ENCODE results near the gene PCBD2.

The PCBD2 gene

GRCh38 chr5:135008556-135008955, 103.6 kb downstream of the PCBD2 start:
- no peak for DNase-seq

GRCh38 chr5:135008981-135009735, 104.2 kb downstream of the PCBD2 start:
- no peak for DNase-seq

- no peak for DNase-seq
Measured at GRCh38 chr5:135009736-135010501, 105.0 kb downstream of the PCBD2 start.

DNA sequence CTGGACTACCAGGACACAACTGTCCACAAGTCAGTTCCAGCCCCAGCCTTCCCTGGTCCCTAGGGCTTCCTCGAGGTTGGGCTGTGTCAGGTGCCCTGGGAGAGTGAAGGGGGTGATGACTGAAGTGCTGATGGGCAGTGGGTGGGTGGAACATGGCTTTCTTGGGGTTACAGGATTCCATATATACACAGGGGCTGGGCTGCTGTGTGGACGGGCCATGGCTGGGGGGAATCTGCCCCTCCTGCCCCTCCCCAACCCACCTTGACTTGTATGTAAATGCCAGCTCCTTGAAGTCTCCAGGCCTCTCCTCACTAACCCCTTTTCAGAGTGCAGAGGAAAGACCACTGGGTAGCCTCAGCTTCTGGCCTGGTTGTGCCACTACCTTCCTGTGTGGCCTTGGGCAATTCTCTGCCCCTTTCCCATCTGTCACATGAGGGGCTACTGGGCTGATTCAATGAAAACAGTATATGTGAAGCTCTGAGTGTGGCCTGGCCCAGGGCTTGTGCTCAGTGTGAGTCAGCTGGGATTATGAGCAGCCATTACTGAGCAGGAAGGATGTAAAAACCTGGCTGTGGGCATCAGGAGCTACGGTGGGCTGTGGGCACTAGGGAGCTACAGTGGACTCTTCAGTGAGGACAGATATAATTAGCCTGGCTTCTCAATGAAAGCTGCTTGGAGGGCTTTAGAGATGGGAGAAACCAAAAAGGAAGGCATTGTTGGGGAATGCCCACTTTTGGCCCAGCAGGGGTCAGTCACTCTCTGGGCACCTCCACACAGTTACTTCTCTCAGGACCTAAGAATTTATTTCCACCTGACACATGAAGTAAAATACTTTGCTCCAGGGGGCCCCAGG, 105.8 kb downstream of the PCBD2 start:
- no peak for DNase-seq

GRCh38 chr5:135011355-135012032, 106.6 kb downstream of the PCBD2 start:
- DNase-seq: no peak

- no peak for DNase-seq
Measured at GRCh38 chr5:135012033-135012588, 107.2 kb downstream of the PCBD2 start.

All from activated CD4-positive, alpha-beta T cell treated with anti-CD3 and anti-CD28 coated beads for 48 hours (primary cell).